K562 (cell line): ENCODE data around the gene TPD52L1. TPM values are rescaled to one million over a fixed set of nuclear protein-coding genes. Genes with fewer than 3 reads are reported as not detected.

Source experiments
- ATAC-seq: fragments of 200-7000 bp; cut with Tn5 transposase; 3 replicates; pipeline ENCODE4 v1.9.1; 2020; ENCODE audit warnings: moderate library complexity
- BruUV-seq: library from RNA; stranded (reverse); fragments of 400-500 nt; replicated peaks from 2 replicates; lab custom pipeline; 2021; lab: Mats Ljungman, UMichigan
- CTCF ChIA-PET: fragments of 300-600 bp; formaldehyde crosslinking; extraction: SDS; loops from one replicate; lab custom pipeline; 2021; ENCODE audit warnings: low intra/inter-chr PET ratio; lab: Yijun Ruan, JAX
- POLR2A ChIA-PET: fragments of 300-600, 350-650 bp; sonication (Branson Sonifier 250); formaldehyde crosslinking; extraction: SDS; loops from one replicate; lab custom pipeline; 2021; ENCODE audit warnings: antibody characterized with exemption, inconsistent platforms; lab: Yijun Ruan, JAX
- DNase-seq, 4 experiments: peaks; one replicate each; pipeline versions ENCODE4 v3.0.0 to v3.0.0-alpha.2; 2011 to 2018; ENCODE audit warnings: low spot score in 3 of 4, mixed read lengths in 3 of 4; ENCODE audit errors: extremely low read depth in 1 of 4
- FAIRE-seq: peaks from 2 replicates; lab custom pipeline; 2011; peaks lifted over from hg19 to GRCh38; lab: Jason Lieb, UNC
- H2AFZ ChIP-seq: 2 replicates; pipeline ENCODE4 v1.6.0; 2011; ENCODE audit warnings: low read depth, low read length, control low read depth, inconsistent platforms
- H3K27ac ChIP-seq: fragments of 200-600 bp; 3 replicates; pipeline ENCODE4 v1.8.0; 2011; ENCODE audit warnings: low read depth, mild to moderate bottlenecking, control low read depth, inconsistent platforms, low read length, moderate library complexity, mixed read lengths; ENCODE audit errors: extremely low read depth
- H3K27me3 ChIP-seq, 2 experiments: fragments of 300-600 bp in 1 of 2; 2 replicates in 1 of 2; 3 replicates in 1 of 2; pipeline versions ENCODE4 v1.6.0 to v1.8.0; 2011; ENCODE audit warnings: inconsistent platforms in 2 of 2, low read length in 2 of 2, mild to moderate bottlenecking in 1 of 2, mixed read lengths in 1 of 2, moderate library complexity in 1 of 2; ENCODE audit not compliant: control insufficient read depth in 2 of 2, insufficient read depth in 2 of 2
- H3K36me3 ChIP-seq: fragments of 300-600 bp; 3 replicates; pipeline ENCODE4 v1.8.0; 2011; ENCODE audit warnings: mild to moderate bottlenecking, low read length, inconsistent platforms; ENCODE audit not compliant: control insufficient read depth, insufficient read depth
- H3K4me1 ChIP-seq, 2 experiments: fragments of 200-600 bp in 1 of 2; replicated peaks in 1 of 2; 2 replicates in 1 of 2; 3 replicates in 1 of 2; pipeline versions ENCODE4 v1.5.1 to v1.8.0; 2011; ENCODE audit warnings: inconsistent platforms in 2 of 2, low read length in 2 of 2, mild to moderate bottlenecking in 1 of 2, mixed read lengths in 1 of 2, moderate library complexity in 1 of 2; ENCODE audit not compliant: control insufficient read depth in 2 of 2, insufficient read depth in 2 of 2
- H3K4me2 ChIP-seq: 2 replicates; pipeline ENCODE4 v1.6.1; 2011; ENCODE audit warnings: low read length, control low read depth, inconsistent platforms, mixed read lengths; ENCODE audit not compliant: insufficient read depth
- H3K4me3 ChIP-seq: fragments of 200-600 bp; sonication (generic), shearing (Covaris generic); 2 replicates; pipeline ENCODE4 v1.5.1; 2016; ENCODE audit warnings: control low read depth, inconsistent platforms
- H3K79me2 ChIP-seq: fragments of 200-600 bp; 3 replicates; pipeline ENCODE4 v1.8.0; 2011; ENCODE audit warnings: low read length, inconsistent platforms; ENCODE audit not compliant: control insufficient read depth, insufficient read depth
- H3K9ac ChIP-seq, 2 experiments: 2 replicates each; pipeline versions ENCODE4 v1.6.0 to v1.6.1; 2011; ENCODE audit warnings: low read depth in 2 of 2, low read length in 2 of 2, control low read depth in 1 of 2, inconsistent platforms in 1 of 2, mild to moderate bottlenecking in 1 of 2, mixed read lengths in 1 of 2; ENCODE audit not compliant: insufficient read depth in 1 of 2
- H3K9me1 ChIP-seq: one replicate; pipeline ENCODE4 v1.6.0; 2011; ENCODE audit warnings: inconsistent platforms, mild to moderate bottlenecking, low read length, moderate library complexity; ENCODE audit not compliant: control insufficient read depth, insufficient read depth
- H3K9me3 ChIP-seq: replicated peaks from 2 replicates; pipeline ENCODE4 v1.5.1; 2011; ENCODE audit warnings: low read depth, low read length, inconsistent platforms; ENCODE audit not compliant: control insufficient read depth, insufficient read depth
- H4K20me1 ChIP-seq: replicated peaks from 2 replicates; pipeline ENCODE4 v1.6.1; 2011; ENCODE audit warnings: low read length, inconsistent platforms, mixed read lengths; ENCODE audit not compliant: control insufficient read depth, insufficient read depth
- BHLHE40 ChIP-seq: IDR thresholded peaks from 2 replicates; pipeline ENCODE4 v1.6.1; 2011; ENCODE audit warnings: low read length, improper control_type of control experiment
- CHD1 ChIP-seq: fragments of 200-600 bp; sonication (generic); IDR thresholded peaks from one replicate; pipeline ENCODE4 v1.6.1; 2012; ENCODE audit warnings: mild to moderate bottlenecking, moderate library complexity, low read length, inconsistent platforms
- EZH2 ChIP-seq: IDR thresholded peaks from 2 replicates; pipeline ENCODE4 v1.6.1; 2012; ENCODE audit warnings: low read depth, mild to moderate bottlenecking, inconsistent platforms, low read length, borderline replicate concordance
- HDAC8 ChIP-seq: fragments of 450-650 bp; IDR thresholded peaks from 2 replicates; pipeline ENCODE4 v1.6.1; 2016; ENCODE audit warnings: mild to moderate bottlenecking, missing genetic modification characterization, moderate library complexity, missing compliant biosample characterization
- NFRKB ChIP-seq: fragments of 450-650 bp; IDR thresholded peaks from 2 replicates; pipeline ENCODE4 v1.6.1; 2016; ENCODE audit warnings: low read depth
- POLR3G ChIP-seq: IDR thresholded peaks from 2 replicates; pipeline ENCODE4 v1.6.1; 2011; ENCODE audit not compliant: insufficient read length, insufficient replicate concordance; ENCODE audit errors: extremely low read depth
- PRDM10 ChIP-seq: fragments of 450-650 bp; IDR thresholded peaks from 2 replicates; pipeline ENCODE4 v1.6.1; 2018; ENCODE audit not compliant: partially characterized antibody
- RAD51 ChIP-seq: fragments of 450-650 bp; IDR thresholded peaks from 2 replicates; pipeline ENCODE4 v1.7.1; 2016; ENCODE audit warnings: low read depth, mild to moderate bottlenecking, borderline replicate concordance
- RBM15 ChIP-seq: fragments of 200-400 bp; formaldehyde crosslinking; IDR thresholded peaks from 2 replicates; pipeline ENCODE4 v1.6.1; 2018; ENCODE audit warnings: mild to moderate bottlenecking, low read length, moderate library complexity; ENCODE audit not compliant: insufficient read depth
- ZMIZ1 ChIP-seq, 2 experiments: fragments of 150-350 bp in 1 of 2; IDR thresholded peaks; 2 replicates each; pipeline ENCODE4 v1.6.1; 2012 to 2016; ENCODE audit warnings: low read depth in 2 of 2, low read length in 2 of 2, mild to moderate bottlenecking in 1 of 2, moderate library complexity in 1 of 2
- ZNF184 ChIP-seq: sonication (generic); formaldehyde crosslinking; IDR thresholded peaks from 2 replicates; pipeline ENCODE4 v1.5.0; 2020; ENCODE audit warnings: missing genetic modification reagents
- WGBS: fragments of 100-300 bp; shearing (Covaris generic); methylation state at CpG from one replicate; pipeline ENCODE4 v1.1.6; 2016; ENCODE audit warnings: low coverage, mixed read lengths; ENCODE audit not compliant: insufficient coverage; ENCODE audit errors: missing lambda C conversion rate; 5-methylcytosine and 5-hydroxymethylcytosine counted together
- in situ Hi-C: fragments of 300-500 bp; cut with MboI; formaldehyde crosslinking; loops from 4 replicates; pipeline ENCODE4 v1.15.0; 2018; ENCODE audit warnings: inconsistent platforms, mixed read lengths
- intact Hi-C: fragments of 100-400 bp; cut with micrococcal nuclease; formaldehyde crosslinking; loops from 2 replicates; pipeline ENCODE4 v1.14.2; 2022
- polyA plus RNA-seq, 8 experiments: library from polyadenylated mRNA; depleted of rRNA in 4 of 8; stranded (reverse) in 5 of 8; unstranded in 3 of 8; fragments of >200 nt; fragmentation: Nextera tagmentation in 2 of 8; fragmentation: Illumina TruSeq in 1 of 8; extraction: Ambion mirVana in 2 of 8; extraction: Trizol in 1 of 8; gene quantifications; 2 replicates each; pipeline versions ENCODE4 v1.2.1 to v1.2.3, GENCODE V29; 2011 to 2014; ENCODE audit warnings: inconsistent platforms in 1 of 8, missing spikeins in 1 of 8
- total RNA-seq, 7 experiments: library from RNA; depleted of rRNA in 6 of 7; stranded (reverse); fragments of >200 nt in 6 of 7; fragmentation: Illumina TruSeq in 2 of 7; extraction: Trizol in 2 of 7; gene quantifications; 2 replicates each; pipeline versions ENCODE4 v1.2.1 to v1.2.3, GENCODE V29; 2011 to 2021; ENCODE audit warnings: low replicate concordance in 1 of 7

The TPD52L1 gene
- total and polyA plus RNA-seq, 9 of the 15 experiments (the other 6 are each of a cell fraction or from before 2014, with no cell fraction given) = 12.9 to 149 (median 75.7) TPM

DNA sequence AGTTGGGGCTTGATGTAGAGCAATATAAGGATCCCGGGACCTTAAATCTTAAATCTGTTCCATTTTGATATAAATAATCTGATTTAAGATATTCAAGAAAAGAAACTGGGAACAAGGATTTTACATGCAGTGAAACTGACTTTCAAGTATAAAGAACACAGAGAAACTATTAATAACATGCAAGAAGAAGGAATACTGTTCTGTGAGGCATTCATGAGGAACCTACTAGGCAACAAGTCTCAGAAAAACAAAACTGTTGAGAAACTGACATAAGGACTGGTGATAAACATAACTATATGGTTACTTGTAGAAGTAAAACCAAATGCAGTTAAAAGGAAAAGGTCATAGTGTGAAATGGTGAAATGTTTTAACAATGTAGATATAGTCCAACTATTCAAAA, 132.4 kb downstream of the TPD52L1 start:
- intact Hi-C loops = no loop called here
- Histone ChIP-seq H2AFZ (no peak overlapping the region), H3K27me3 (no peaks in the 10 kb centered on the region), H3K4me1 (peaks cover 3% of the 10 kb centered on the region in 2 experiments; a peak in 3 of 5 replicates), H4K20me1 (no peaks in the 10 kb centered on the region), H3K9me3 (no peaks in the 10 kb centered on the region), H3K4me3 (no peak overlapping the region), H3K4me2 (no peak overlapping the region), H3K9me1 (no peaks in the 10 kb centered on the region), H3K9ac (no peak overlapping the region), H3K27ac (no peak overlapping the region), H3K36me3 (peaks cover 61% of the 10 kb centered on the region), H3K79me2 (peaks cover 60% of the 10 kb centered on the region)
- in situ Hi-C loops = no loop called here
- ChIA-PET POLR2A (interaction anchor here (0.6 kb wide), 1 partner anchor 159 kb away, joined by 3 read pairs; no protein-coding TSS in a partner anchor), CTCF (no interaction called here)
- no TSS peak for BruUV-seq
- no peak for TF ChIP-seq PRDM10
- TF ChIP-seq ZMIZ1 (IDR thresholded peaks at IDR 0.05; ENCODE audit: low read depth in 2 of 2, low read length in 2 of 2) = no peak
- no peak for TF ChIP-seq BHLHE40
- no peak for TF ChIP-seq HDAC8 (tag)
- TF ChIP-seq CHD1 = no peak
- no peak for TF ChIP-seq NFRKB
- no peak for TF ChIP-seq RBM15
- TF ChIP-seq EZH2 = no peak
- TF ChIP-seq POLR3G = no peak
- no peak for TF ChIP-seq RAD51
- TF ChIP-seq ZNF184 (CRISPR knock-in tag) = no peak
- no peak for ATAC-seq
- WGBS = 94% methylated on average over 1 of the region's 1 CpG
- DNase-seq = no peak
- FAIRE-seq = no peak
